Left ventricle myocardium inferior (tissue), 1 donor: ENCODE results near the gene CLTCL1. TPM values are rescaled to one million over a fixed set of nuclear protein-coding genes. Genes with fewer than 3 reads are reported as not detected.

Experiments used
- DNase-seq: peaks from one replicate; pipeline ENCODE4 v3.0.0-alpha.2; 2020
- H3K27ac ChIP-seq: fragments of 200-600 bp; replicated peaks from 2 replicates; pipeline ENCODE4 v1.8.0; 2021
- H3K27me3 ChIP-seq: fragments of 200-600 bp; 2 replicates; pipeline ENCODE4 v1.8.0; 2021; ENCODE audit warnings: low read depth
- H3K36me3 ChIP-seq: fragments of 200-600 bp; 2 replicates; pipeline ENCODE4 v1.8.0; 2021
- H3K4me1 ChIP-seq: fragments of 200-600 bp; 2 replicates; pipeline ENCODE4 v1.8.0; 2021
- H3K4me3 ChIP-seq: fragments of 200-600 bp; 2 replicates; pipeline ENCODE4 v1.8.0; 2021; ENCODE audit warnings: mild to moderate bottlenecking, moderate library complexity
- H3K9me3 ChIP-seq: fragments of 200-600 bp; replicated peaks from 2 replicates; pipeline ENCODE4 v1.8.0; 2021
- intact Hi-C: fragments of 100-400 bp; cut with micrococcal nuclease; formaldehyde crosslinking; loops from one replicate; pipeline ENCODE4 v1.11.0; 2022
- total RNA-seq: library from RNA; stranded (reverse); fragmentation: NEBNext Ultra II Directional; extraction: Animal tissue kit (Norgen Biotek cat#: 25700); gene quantifications from one replicate; pipeline ENCODE4 v1.2.1, GENCODE V29; 2021
- TF ChIP-seq, protein P1 (sequence below): fragments of 200-600 bp; IDR thresholded peaks from 2 replicates; pipeline ENCODE4 v1.8.0; 2021; ENCODE audit warnings: antibody characterized with exemption, mild to moderate bottlenecking, borderline replicate concordance
- donor health status: DM: no; HTN: yes; CAD: no; lungs with severe emphysema.

CLTCL1 gene
- total RNA-seq, 1 donor from 2014 or later = 9.4 TPM

DNA sequence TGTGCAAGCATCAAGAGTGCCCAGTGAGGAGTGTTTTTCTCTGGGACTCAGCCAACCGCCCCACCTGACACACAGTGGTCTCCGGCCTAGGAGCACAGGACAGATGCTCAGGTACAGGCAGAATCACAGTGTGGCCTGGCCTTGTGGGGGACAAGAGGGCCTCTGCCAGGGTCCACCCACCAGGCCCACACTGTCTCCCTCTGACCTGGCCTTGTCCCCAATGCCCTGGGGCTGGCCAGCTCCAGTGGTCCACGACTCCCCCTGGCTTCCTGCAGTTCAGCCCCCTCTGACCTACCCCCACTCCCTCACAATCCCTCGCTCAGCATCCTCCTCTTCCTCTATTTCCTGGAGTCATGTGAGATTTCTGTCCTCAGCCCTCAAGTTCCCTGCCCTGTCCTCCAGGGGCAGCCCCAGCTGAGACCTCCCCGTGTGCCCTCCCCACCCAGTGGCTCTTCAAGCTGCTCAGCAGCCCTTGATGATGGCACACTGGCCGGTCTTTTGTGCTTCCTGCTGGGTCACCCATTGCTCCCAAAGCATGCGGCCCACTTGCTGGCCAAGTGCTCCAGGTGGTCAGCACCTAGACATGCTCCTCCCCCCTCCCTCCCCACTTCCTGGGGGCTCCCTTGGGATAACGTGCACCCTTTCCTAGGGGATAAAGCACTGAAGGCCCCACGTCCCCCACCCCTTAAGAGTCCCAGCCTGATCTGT lies 158.7 kb downstream of the CLTCL1 start:
- intact Hi-C loops = no loop called here
- H3K27ac ChIP-seq = no peak overlapping the region
- peaks cover 54% of the 10 kb centered on the region for H3K36me3 ChIP-seq
- DNase-seq = no peak
- no peaks in the 10 kb centered on the region for H3K27me3 ChIP-seq
- TF ChIP-seq, protein P1, sequence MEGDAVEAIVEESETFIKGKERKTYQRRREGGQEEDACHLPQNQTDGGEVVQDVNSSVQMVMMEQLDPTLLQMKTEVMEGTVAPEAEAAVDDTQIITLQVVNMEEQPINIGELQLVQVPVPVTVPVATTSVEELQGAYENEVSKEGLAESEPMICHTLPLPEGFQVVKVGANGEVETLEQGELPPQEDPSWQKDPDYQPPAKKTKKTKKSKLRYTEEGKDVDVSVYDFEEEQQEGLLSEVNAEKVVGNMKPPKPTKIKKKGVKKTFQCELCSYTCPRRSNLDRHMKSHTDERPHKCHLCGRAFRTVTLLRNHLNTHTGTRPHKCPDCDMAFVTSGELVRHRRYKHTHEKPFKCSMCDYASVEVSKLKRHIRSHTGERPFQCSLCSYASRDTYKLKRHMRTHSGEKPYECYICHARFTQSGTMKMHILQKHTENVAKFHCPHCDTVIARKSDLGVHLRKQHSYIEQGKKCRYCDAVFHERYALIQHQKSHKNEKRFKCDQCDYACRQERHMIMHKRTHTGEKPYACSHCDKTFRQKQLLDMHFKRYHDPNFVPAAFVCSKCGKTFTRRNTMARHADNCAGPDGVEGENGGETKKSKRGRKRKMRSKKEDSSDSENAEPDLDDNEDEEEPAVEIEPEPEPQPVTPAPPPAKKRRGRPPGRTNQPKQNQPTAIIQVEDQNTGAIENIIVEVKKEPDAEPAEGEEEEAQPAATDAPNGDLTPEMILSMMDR = no peak
- H3K4me3 ChIP-seq = no peak overlapping the region
- no peaks in the 10 kb centered on the region for H3K4me1 ChIP-seq
- H3K9me3 ChIP-seq = no peaks in the 10 kb centered on the region

- TF ChIP-seq, protein P1 = no peak
- H3K9me3 ChIP-seq = no peaks in the 10 kb centered on the region
- H3K4me3 ChIP-seq = no peak overlapping the region
- H3K36me3 ChIP-seq = peaks cover 47% of the 10 kb centered on the region
- no peak for DNase-seq
- no peaks in the 10 kb centered on the region for H3K27me3 ChIP-seq
- intact Hi-C loops = no loop called here
- no peak overlapping the region for H3K27ac ChIP-seq
- no peaks in the 10 kb centered on the region for H3K4me1 ChIP-seq
Measured at GRCh38 chr22:19132153-19132552, 159.4 kb downstream of the CLTCL1 start.

DNA sequence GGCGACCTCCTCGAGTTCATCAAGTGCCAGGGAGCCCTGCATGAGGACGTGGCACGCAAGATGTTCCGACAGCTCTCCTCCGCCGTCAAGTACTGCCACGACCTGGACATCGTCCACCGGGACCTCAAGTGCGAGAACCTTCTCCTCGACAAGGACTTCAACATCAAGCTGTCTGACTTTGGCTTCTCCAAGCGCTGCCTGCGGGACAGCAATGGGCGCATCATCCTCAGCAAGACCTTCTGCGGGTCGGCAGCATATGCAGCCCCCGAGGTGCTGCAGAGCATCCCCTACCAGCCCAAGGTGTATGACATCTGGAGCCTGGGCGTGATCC lies 159.9 kb downstream of the CLTCL1 start:
- intact Hi-C loops = no loop called here
- Histone ChIP-seq H3K4me1 (no peaks in the 10 kb centered on the region), H3K9me3 (no peaks in the 10 kb centered on the region), H3K36me3 (peaks cover 42% of the 10 kb centered on the region), H3K27me3 (no peaks in the 10 kb centered on the region), H3K27ac (no peak overlapping the region), H3K4me3 (no peak overlapping the region)
- no peak for DNase-seq
- TF ChIP-seq, protein P1 = no peak

DNA sequence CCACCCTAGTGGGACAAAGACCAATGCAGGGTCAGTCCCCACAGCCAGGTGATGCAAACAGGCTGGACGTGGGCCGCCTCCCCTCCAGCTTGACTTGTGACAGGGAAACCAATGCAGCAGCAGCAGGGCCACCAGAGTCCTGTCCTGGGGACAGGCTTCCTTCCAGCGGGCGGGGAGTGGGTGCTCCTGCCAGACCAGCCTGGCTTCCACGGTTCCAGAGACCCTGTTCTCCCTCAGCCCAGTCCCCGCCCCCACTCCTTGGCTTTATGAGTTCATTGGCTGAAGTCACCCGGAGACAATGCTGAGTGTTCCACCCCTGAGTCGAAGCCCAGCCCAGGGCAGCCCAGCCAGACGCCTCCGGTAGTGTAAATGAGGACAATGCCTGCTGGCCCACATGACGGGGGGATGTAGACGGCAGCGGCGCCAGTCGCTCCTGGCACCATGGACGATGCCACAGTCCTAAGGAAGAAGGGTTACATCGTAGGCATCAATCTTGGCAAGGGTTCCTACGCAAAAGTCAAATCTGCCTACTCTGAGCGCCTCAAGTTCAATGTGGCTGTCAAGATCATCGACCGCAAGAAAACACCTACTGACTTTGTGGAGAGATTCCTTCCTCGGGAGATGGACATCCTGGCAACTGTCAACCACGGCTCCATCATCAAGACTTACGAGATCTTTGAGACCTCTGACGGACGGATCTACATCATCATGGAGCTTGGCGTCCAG lies 160.4 kb downstream of the CLTCL1 start, which contains the start of gene TSSK2:
TSS of gene TSSK2 (plus strand) at position 350 of the 726 bp plus-strand sequence. CDS start at position 442, 92 bp downstream.
- Histone ChIP-seq H3K27ac (no peak within 1 kb of the TSS), H3K4me1 (no peaks in the 10 kb centered on the region), H3K27me3 (no peaks in the 10 kb centered on the region), H3K9me3 (no peaks in the 10 kb centered on the region), H3K36me3 (peaks cover 37% of the 10 kb centered on the region), H3K4me3 (no peak within 1 kb of the TSS)
- no peak for DNase-seq
- TF ChIP-seq, protein P1 = no peak
- intact Hi-C loops = no loop called here

- DNase-seq = no peak
- Histone ChIP-seq H3K36me3 (peaks cover 26% of the 10 kb centered on the region), H3K27me3 (no peaks in the 10 kb centered on the region), H3K9me3 (no peaks in the 10 kb centered on the region), H3K27ac (no peak overlapping the region), H3K4me1 (no peaks in the 10 kb centered on the region), H3K4me3 (no peak overlapping the region)
- intact Hi-C loops = no loop called here
- TF ChIP-seq, protein P1 = no peak
Measured at GRCh38 chr22:19129871-19130270, 161.6 kb downstream of the CLTCL1 start.

Other genes starting within 250 kb of the CLTCL1 start
- 33.0 TPM for gene DGCR2, start 169.3 kb downstream of the CLTCL1 start, total RNA-seq
- gene TSSK2, start 160.4 kb downstream of the CLTCL1 start, total RNA-seq = not detected
- gene ESS2, start 147.1 kb downstream of the CLTCL1 start, total RNA-seq = 9.5 TPM
- gene GSC2, start 141.4 kb downstream of the CLTCL1 start, total RNA-seq = not detected
- 20.9 TPM for gene SLC25A1, start 113.0 kb downstream of the CLTCL1 start, total RNA-seq
- gene HIRA, start 140.0 kb upstream of the CLTCL1 start, total RNA-seq = 18.1 TPM
- 57.2 TPM for gene MRPL40, start 140.8 kb upstream of the CLTCL1 start, total RNA-seq
- 76.2 TPM for gene C22orf39, start 156.0 kb upstream of the CLTCL1 start, total RNA-seq
- gene UFD1, start 187.5 kb upstream of the CLTCL1 start, total RNA-seq = 41.8 TPM
- gene CDC45, start 188.2 kb upstream of the CLTCL1 start, total RNA-seq = 0.77 TPM
- 19.5 TPM for gene CLDN5, start 232.7 kb upstream of the CLTCL1 start, total RNA-seq